GM12878 (cell line): ENCODE results near the gene YEATS2. TPM values are rescaled to one million over a fixed set of nuclear protein-coding genes. Genes with fewer than 3 reads are reported as not detected.

Source experiments
- ATAC-seq: fragments of 200-7000 bp; cut with Tn5 transposase; 3 replicates; pipeline ENCODE4 v1.9.1; 2020; ENCODE audit warnings: mild to moderate bottlenecking, moderate library complexity
- BruUV-seq: library from RNA; stranded (reverse); fragments of 400-500 nt; replicated peaks from 2 replicates; lab custom pipeline; 2021; lab: Mats Ljungman, UMichigan
- CTCF ChIA-PET: fragments of 300-600 bp; sonication (Branson Sonifier 250); formaldehyde crosslinking; extraction: SDS; loops from one replicate; lab custom pipeline; 2021; ENCODE audit warnings: inconsistent platforms; lab: Yijun Ruan, JAX
- POLR2A ChIA-PET: fragments of 350-600 bp; formaldehyde crosslinking; extraction: SDS; loops from one replicate; lab custom pipeline; 2021; ENCODE audit warnings: inconsistent platforms; lab: Charles Lee
- RAD21 ChIA-PET: fragments of 300-600 bp; sonication (Branson Sonifier 250); formaldehyde crosslinking; loops from one replicate; lab custom pipeline; 2023; ENCODE audit warnings: antibody characterized with exemption; ENCODE audit not compliant: unreplicated experiment; lab: Charles Lee
- SMC1A ChIA-PET: fragments of 300-600 bp; sonication (Branson Sonifier 250); formaldehyde crosslinking; loops from one replicate; lab custom pipeline; 2023; ENCODE audit not compliant: unreplicated experiment, uncharacterized antibody; lab: Charles Lee
- DNase-seq: peaks from one replicate; pipeline ENCODE4 v3.0.0-alpha.2; 2011; ENCODE audit warnings: low read depth, low spot score
- FAIRE-seq: peaks from 3 replicates; lab custom pipeline; 2011; peaks lifted over from hg19 to GRCh38; lab: Jason Lieb, UNC
- H2AFZ ChIP-seq: 2 replicates; pipeline ENCODE4 v1.6.0; 2011; ENCODE audit warnings: low read depth, low read length, control low read depth; ENCODE audit not compliant: control insufficient read depth
- H3K27ac ChIP-seq: 2 replicates; pipeline ENCODE4 v1.5.1; 2011; ENCODE audit warnings: control low read depth; ENCODE audit not compliant: control insufficient read depth, insufficient read depth
- H3K27me3 ChIP-seq, 2 experiments: replicated peaks in 1 of 2; 2 replicates each; pipeline versions ENCODE4 v1.6.0 to v1.6.1; 2011; ENCODE audit warnings: low read length in 1 of 2; ENCODE audit not compliant: control insufficient read depth in 2 of 2, insufficient read depth in 2 of 2
- H3K36me3 ChIP-seq, 2 experiments: 2 replicates each; pipeline ENCODE4 v1.5.1; 2011; ENCODE audit warnings: low read length in 1 of 2; ENCODE audit not compliant: control insufficient read depth in 2 of 2, insufficient read depth in 2 of 2
- H3K4me1 ChIP-seq: 2 replicates; pipeline ENCODE4 v1.6.1; 2011; ENCODE audit warnings: mild to moderate bottlenecking, low read length, moderate library complexity, mixed read lengths; ENCODE audit not compliant: control insufficient read depth, insufficient read depth
- H3K4me2 ChIP-seq: 2 replicates; pipeline ENCODE4 v1.6.0; 2011; ENCODE audit warnings: control low read depth; ENCODE audit not compliant: control insufficient read depth, insufficient read depth
- H3K4me3 ChIP-seq: fragments of 200-600 bp; sonication (generic); 2 replicates; pipeline ENCODE4 v1.5.1; 2016
- H3K79me2 ChIP-seq: 2 replicates; pipeline ENCODE4 v1.6.0; 2011; ENCODE audit warnings: low read length; ENCODE audit not compliant: control insufficient read depth, insufficient read depth
- H3K9ac ChIP-seq: 2 replicates; pipeline ENCODE4 v1.8.0; 2011; ENCODE audit warnings: low read length, control low read depth, mixed read lengths; ENCODE audit not compliant: control insufficient read depth, insufficient read depth
- H3K9me3 ChIP-seq: replicated peaks from 3 replicates; pipeline ENCODE4 v1.5.1; 2011; ENCODE audit warnings: mild to moderate bottlenecking, low read length; ENCODE audit not compliant: control insufficient read depth, insufficient read depth
- H4K20me1 ChIP-seq: 2 replicates; pipeline ENCODE4 v1.6.0; 2011; ENCODE audit not compliant: control insufficient read depth, insufficient read depth
- EED ChIP-seq: sonication (generic); IDR thresholded peaks from 2 replicates; pipeline ENCODE4 v1.6.1; 2016; ENCODE audit warnings: antibody characterized with exemption, low read depth
- MEF2A ChIP-seq: IDR thresholded peaks from 2 replicates; pipeline ENCODE4 v1.6.1; 2011; ENCODE audit warnings: low read depth, mild to moderate bottlenecking, low read length, moderate library complexity; ENCODE audit not compliant: insufficient read depth
- POLR2A ChIP-seq: IDR thresholded peaks from 2 replicates; pipeline ENCODE4 v1.6.1; 2011; ENCODE audit warnings: low read depth, mild to moderate bottlenecking, low read length
- RFX5 ChIP-seq: IDR thresholded peaks from 2 replicates; pipeline ENCODE4 v1.6.1; 2011; ENCODE audit warnings: low read depth, low read length, improper control_type of control experiment
- SREBF2 ChIP-seq: IDR thresholded peaks from 2 replicates; pipeline ENCODE4 v1.6.1; 2012; ENCODE audit warnings: mild to moderate bottlenecking, low read length
- SRF ChIP-seq, 2 experiments: IDR thresholded peaks; 2 replicates each; pipeline ENCODE4 v1.6.1; 2011; ENCODE audit warnings: low read depth in 2 of 2, low read length in 2 of 2, mild to moderate bottlenecking in 1 of 2, moderate library complexity in 1 of 2
- SUZ12 ChIP-seq: fragments of 200-600 bp; sonication (generic); IDR thresholded peaks from one replicate; pipeline ENCODE4 v1.6.1; 2018; ENCODE audit warnings: antibody characterized with exemption, mild to moderate bottlenecking; ENCODE audit not compliant: unreplicated experiment
- WGBS: methylation state at CpG from one replicate; pipeline ENCODE4 v1.1.6; 2016; ENCODE audit warnings: low lambda C conversion rate; ENCODE audit not compliant: insufficient replicate concordance, insufficient coverage; ENCODE audit errors: missing lambda C conversion rate; 5-methylcytosine and 5-hydroxymethylcytosine counted together
- in situ Hi-C: fragments of 300-500 bp; cut with MboI; formaldehyde crosslinking; loops from 9 replicates; pipeline ENCODE4 v1.14.3; 2018; ENCODE audit warnings: mixed read lengths
- intact Hi-C: fragments of 100-400 bp; cut with micrococcal nuclease; formaldehyde crosslinking; loops from one replicate; pipeline ENCODE4 v1.14.2; 2022; ENCODE audit not compliant: unreplicated experiment
- polyA plus RNA-seq, 11 experiments: library from polyadenylated mRNA; depleted of rRNA in 4 of 11; unstranded in 6 of 11; stranded (reverse) in 5 of 11; fragments of >200 nt; fragmentation: Nextera tagmentation in 4 of 11; fragmentation: Illumina TruSeq in 1 of 11; extraction: Ambion mirVana in 4 of 11; extraction: Trizol in 1 of 11; gene quantifications; 1 replicate in 1 of 11; 2 replicates in 10 of 11; pipeline versions ENCODE4 v1.2.1 to v1.2.3, GENCODE V29; 2011 to 2016; ENCODE audit warnings: inconsistent platforms in 2 of 11, missing spikeins in 2 of 11, low read depth in 1 of 11
- total RNA-seq, 4 experiments: library from RNA; depleted of rRNA in 3 of 4; stranded (reverse); fragments of >200 nt in 3 of 4; fragmentation: Illumina TruSeq in 1 of 4; extraction: Trizol in 1 of 4; gene quantifications; 2 replicates each; pipeline versions ENCODE4 v1.2.1 to v1.2.3, GENCODE V29; 2013 to 2021
- TF ChIP-seq, protein P1 (sequence below): fragments of 450-650 bp; IDR thresholded peaks from 2 replicates; pipeline ENCODE4 v1.6.1; 2016; ENCODE audit warnings: mild to moderate bottlenecking
- TF ChIP-seq, protein P2 (sequence below): fragments of 450-650 bp; IDR thresholded peaks from 2 replicates; pipeline ENCODE4 v1.6.1; 2017; ENCODE audit warnings: mild to moderate bottlenecking, low read depth, inconsistent platforms; ENCODE audit not compliant: poor library complexity, severe bottlenecking
- TF ChIP-seq, protein P3 (sequence below): IDR thresholded peaks from 2 replicates; pipeline ENCODE4 v1.6.1; 2011; ENCODE audit warnings: mild to moderate bottlenecking, low read depth, low read length, moderate library complexity; ENCODE audit not compliant: insufficient replicate concordance
- TF ChIP-seq, protein P4 (sequence below): IDR thresholded peaks from 2 replicates; pipeline ENCODE4 v1.6.1; 2012; ENCODE audit warnings: low read length, inconsistent platforms
- TF ChIP-seq, protein P5 (sequence below): fragments of 450-650 bp; IDR thresholded peaks from 2 replicates; pipeline ENCODE4 v1.6.1; 2014; ENCODE audit warnings: mild to moderate bottlenecking
- TF ChIP-seq, protein P6 (sequence below): IDR thresholded peaks from 2 replicates; pipeline ENCODE4 v1.6.1; 2012; ENCODE audit warnings: mild to moderate bottlenecking, low read depth, low read length

Gene YEATS2
- total and polyA plus RNA-seq, 10 of the 15 experiments (the other 5 are each of a cell fraction or from before 2014, with no cell fraction given): 1.9 to 65.3 (median 25.8) TPM

DNA sequence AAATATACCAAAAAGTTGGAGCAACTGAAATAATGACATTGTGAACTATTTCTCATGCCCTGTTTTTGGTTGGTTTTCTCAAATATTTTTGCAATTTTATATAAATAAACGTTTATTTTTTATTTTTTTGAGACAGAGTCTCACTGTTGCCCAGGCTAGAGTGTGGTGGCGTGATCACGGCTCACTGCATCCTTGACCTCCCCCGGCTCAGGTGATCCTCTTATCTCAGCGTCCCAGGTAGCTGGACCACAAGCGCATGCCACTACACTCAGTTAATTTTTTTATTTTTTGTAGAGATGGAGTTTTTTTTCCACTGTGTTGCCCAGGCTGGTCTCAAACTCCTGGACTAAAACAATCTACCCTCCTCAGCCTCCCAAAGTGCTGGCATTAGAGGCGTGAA, 45.6 kb downstream of the YEATS2 start:
- over 99% methylated on average over 7 of the region's 7 CpGs for whole genome bisulfite sequencing
- no peak for FAIRE-seq
- POLR2A ChIA-PET: no interaction called here
- Histone ChIP-seq H2AFZ (no peak overlapping the region), H4K20me1 (no peaks in the 10 kb centered on the region), H3K27me3 (no peaks in the 10 kb centered on the region), H3K9ac (no peak overlapping the region), H3K36me3 (peaks cover 3 to 4% of the 10 kb centered on the region in 2 experiments), H3K4me1 (no peaks in the 10 kb centered on the region), H3K4me3 (no peak overlapping the region), H3K9me3 (no peaks in the 10 kb centered on the region), H3K27ac (no peak overlapping the region), H3K79me2 (no peaks in the 10 kb centered on the region), H3K4me2 (no peak overlapping the region)
- CTCF ChIA-PET: no interaction called here
- intact Hi-C loops: no loop called here
- RAD21 ChIA-PET: no interaction called here
- in situ Hi-C loops: no loop called here
- DNase-seq: no peak
- SMC1A ChIA-PET: no interaction called here
- no peak for ATAC-seq
- no TSS peak for BruUV-seq
- no peak for TF ChIP-seq SREBF2
- TF ChIP-seq, protein P1, sequence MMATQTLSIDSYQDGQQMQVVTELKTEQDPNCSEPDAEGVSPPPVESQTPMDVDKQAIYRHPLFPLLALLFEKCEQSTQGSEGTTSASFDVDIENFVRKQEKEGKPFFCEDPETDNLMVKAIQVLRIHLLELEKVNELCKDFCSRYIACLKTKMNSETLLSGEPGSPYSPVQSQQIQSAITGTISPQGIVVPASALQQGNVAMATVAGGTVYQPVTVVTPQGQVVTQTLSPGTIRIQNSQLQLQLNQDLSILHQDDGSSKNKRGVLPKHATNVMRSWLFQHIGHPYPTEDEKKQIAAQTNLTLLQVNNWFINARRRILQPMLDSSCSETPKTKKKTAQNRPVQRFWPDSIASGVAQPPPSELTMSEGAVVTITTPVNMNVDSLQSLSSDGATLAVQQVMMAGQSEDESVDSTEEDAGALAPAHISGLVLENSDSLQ: no peak
- TF ChIP-seq, protein P2, sequence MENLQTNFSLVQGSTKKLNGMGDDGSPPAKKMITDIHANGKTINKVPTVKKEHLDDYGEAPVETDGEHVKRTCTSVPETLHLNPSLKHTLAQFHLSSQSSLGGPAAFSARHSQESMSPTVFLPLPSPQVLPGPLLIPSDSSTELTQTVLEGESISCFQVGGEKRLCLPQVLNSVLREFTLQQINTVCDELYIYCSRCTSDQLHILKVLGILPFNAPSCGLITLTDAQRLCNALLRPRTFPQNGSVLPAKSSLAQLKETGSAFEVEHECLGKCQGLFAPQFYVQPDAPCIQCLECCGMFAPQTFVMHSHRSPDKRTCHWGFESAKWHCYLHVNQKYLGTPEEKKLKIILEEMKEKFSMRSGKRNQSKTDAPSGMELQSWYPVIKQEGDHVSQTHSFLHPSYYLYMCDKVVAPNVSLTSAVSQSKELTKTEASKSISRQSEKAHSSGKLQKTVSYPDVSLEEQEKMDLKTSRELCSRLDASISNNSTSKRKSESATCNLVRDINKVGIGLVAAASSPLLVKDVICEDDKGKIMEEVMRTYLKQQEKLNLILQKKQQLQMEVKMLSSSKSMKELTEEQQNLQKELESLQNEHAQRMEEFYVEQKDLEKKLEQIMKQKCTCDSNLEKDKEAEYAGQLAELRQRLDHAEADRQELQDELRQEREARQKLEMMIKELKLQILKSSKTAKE: no peak
- TF ChIP-seq SRF (IDR thresholded peaks at IDR 0.05; ENCODE audit: low read depth in 2 of 2, low read length in 2 of 2): no peak
- TF ChIP-seq, protein P3, sequence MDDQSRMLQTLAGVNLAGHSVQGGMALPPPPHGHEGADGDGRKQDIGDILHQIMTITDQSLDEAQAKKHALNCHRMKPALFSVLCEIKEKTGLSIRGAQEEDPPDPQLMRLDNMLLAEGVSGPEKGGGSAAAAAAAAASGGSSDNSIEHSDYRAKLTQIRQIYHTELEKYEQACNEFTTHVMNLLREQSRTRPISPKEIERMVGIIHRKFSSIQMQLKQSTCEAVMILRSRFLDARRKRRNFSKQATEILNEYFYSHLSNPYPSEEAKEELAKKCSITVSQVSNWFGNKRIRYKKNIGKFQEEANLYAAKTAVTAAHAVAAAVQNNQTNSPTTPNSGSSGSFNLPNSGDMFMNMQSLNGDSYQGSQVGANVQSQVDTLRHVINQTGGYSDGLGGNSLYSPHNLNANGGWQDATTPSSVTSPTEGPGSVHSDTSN: no peak
- TF ChIP-seq, protein P4, sequence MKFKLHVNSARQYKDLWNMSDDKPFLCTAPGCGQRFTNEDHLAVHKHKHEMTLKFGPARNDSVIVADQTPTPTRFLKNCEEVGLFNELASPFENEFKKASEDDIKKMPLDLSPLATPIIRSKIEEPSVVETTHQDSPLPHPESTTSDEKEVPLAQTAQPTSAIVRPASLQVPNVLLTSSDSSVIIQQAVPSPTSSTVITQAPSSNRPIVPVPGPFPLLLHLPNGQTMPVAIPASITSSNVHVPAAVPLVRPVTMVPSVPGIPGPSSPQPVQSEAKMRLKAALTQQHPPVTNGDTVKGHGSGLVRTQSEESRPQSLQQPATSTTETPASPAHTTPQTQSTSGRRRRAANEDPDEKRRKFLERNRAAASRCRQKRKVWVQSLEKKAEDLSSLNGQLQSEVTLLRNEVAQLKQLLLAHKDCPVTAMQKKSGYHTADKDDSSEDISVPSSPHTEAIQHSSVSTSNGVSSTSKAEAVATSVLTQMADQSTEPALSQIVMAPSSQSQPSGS: no peak
- TF ChIP-seq MEF2A: no peak
- no peak for TF ChIP-seq SUZ12
- TF ChIP-seq, protein P5, sequence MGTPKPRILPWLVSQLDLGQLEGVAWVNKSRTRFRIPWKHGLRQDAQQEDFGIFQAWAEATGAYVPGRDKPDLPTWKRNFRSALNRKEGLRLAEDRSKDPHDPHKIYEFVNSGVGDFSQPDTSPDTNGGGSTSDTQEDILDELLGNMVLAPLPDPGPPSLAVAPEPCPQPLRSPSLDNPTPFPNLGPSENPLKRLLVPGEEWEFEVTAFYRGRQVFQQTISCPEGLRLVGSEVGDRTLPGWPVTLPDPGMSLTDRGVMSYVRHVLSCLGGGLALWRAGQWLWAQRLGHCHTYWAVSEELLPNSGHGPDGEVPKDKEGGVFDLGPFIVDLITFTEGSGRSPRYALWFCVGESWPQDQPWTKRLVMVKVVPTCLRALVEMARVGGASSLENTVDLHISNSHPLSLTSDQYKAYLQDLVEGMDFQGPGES: no peak
- no peak for TF ChIP-seq EED
- TF ChIP-seq POLR2A: no peak
- TF ChIP-seq RFX5: no peak
- TF ChIP-seq, protein P6, sequence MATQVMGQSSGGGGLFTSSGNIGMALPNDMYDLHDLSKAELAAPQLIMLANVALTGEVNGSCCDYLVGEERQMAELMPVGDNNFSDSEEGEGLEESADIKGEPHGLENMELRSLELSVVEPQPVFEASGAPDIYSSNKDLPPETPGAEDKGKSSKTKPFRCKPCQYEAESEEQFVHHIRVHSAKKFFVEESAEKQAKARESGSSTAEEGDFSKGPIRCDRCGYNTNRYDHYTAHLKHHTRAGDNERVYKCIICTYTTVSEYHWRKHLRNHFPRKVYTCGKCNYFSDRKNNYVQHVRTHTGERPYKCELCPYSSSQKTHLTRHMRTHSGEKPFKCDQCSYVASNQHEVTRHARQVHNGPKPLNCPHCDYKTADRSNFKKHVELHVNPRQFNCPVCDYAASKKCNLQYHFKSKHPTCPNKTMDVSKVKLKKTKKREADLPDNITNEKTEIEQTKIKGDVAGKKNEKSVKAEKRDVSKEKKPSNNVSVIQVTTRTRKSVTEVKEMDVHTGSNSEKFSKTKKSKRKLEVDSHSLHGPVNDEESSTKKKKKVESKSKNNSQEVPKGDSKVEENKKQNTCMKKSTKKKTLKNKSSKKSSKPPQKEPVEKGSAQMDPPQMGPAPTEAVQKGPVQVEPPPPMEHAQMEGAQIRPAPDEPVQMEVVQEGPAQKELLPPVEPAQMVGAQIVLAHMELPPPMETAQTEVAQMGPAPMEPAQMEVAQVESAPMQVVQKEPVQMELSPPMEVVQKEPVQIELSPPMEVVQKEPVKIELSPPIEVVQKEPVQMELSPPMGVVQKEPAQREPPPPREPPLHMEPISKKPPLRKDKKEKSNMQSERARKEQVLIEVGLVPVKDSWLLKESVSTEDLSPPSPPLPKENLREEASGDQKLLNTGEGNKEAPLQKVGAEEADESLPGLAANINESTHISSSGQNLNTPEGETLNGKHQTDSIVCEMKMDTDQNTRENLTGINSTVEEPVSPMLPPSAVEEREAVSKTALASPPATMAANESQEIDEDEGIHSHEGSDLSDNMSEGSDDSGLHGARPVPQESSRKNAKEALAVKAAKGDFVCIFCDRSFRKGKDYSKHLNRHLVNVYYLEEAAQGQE: no peak
